Stimulated activated CD8-positive, alpha-beta memory T cell treated with anti-CD3 and anti-CD28 coated beads, Interleukin-15, amount 100 ng/mL, for 1 hour (primary cell): Measurements from ENCODE around the gene CYTIP.

ENCODE experiments used
- DNase-seq: peaks from one replicate; pipeline ENCODE4 v3.0.0-alpha.2; 2020; ENCODE audit warnings: low read depth

CYTIP gene

GRCh38 chr2:157463002-157463401, 19.1 kb upstream of the CYTIP start:
- DNase-seq = no peak

- no peak for DNase-seq
Observed at GRCh38 chr2:157460897-157461296, 17.0 kb upstream of the CYTIP start.

DNA sequence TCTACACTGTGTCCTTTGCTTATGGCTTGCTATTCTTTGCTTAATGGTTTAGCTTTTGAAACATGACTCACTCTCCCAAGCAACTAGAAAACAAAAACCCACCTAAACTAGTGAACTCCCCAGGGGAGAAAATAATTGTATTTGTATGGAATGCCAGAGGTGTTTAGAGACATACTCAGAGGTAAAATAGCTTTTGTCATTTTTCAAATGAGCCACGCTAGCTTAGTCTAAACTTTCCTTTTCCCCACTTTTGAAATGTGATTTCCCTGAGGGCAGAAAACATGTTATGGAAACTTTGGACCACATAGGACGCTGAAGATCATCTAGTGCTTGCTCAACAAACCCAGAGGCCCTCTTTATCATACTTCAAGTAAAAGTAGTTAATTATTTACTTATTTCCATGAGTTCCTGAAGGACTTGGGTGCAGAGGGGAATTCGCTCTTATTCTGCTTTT, 16.5 kb upstream of the CYTIP start:
- DNase-seq = no peak

- DNase-seq = no peak
Observed at GRCh38 chr2:157459486-157459885, 15.6 kb upstream of the CYTIP start.

GRCh38 chr2:157447741-157448140, 3.9 kb upstream of the CYTIP start:
- no peak for DNase-seq

DNA sequence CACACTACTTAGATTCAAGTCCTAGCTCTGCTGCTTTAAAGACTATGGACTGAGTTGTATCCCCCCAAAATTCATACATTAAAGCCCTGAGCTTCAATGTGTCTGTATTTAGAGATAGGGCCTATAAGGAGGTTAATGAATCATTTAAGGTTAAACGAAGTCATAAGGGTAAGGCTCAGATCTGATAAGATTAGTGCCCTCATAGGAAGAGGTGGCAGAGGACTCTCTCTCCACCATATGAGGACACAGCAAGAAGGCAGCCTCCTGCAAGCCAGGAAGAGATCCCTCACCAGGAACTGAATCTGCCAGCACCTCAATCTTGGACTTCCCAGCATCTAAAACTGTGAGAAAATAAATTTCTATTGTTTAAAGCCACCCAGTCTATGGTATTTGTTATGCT, 3.1 kb upstream of the CYTIP start:
- DNase-seq = no peak

GRCh38 chr2:157444641-157445040, 752 bp upstream of the CYTIP start:
- DNase-seq = no peak

GRCh38 chr2:157443090-157443489, 799 bp downstream of the CYTIP start:
- no peak for DNase-seq

DNA sequence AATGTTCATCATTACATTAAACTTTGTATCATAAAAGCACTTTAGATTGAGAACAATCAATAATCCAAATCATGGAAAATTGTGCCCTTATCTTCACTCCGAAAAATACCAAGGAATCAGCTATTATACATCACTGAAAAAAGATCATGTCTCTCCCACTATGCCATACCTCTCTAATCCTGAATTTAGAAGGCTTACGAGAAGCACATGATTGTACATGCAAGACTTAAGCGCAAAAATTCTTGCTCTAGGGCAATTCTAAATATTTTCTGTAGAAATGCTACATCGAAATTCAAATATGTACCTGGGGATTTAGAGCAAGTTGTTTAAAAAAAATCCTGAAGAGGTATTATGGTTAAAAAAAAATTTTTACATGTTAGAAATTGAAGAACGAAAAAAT, 1.3 kb downstream of the CYTIP start:
- no peak for DNase-seq

DNA sequence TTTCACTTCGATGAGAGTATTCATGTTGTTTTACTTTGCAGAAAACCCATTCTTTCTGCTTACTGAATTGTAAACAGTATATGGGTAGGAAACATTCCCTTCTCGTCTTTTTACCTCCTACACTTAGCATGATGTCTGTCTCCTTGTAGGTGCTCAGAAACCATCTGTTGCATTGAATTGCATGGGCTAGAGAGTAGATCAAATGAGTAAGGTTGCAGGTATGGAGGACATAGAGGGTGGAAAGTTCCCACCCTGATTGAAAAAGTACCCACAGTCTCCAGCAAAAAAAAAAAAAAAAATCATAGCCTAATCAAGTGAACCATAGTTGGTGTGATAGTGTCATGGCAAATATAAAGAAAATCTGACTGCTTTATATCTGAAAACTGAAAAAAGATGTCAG, 1.7 kb downstream of the CYTIP start:
- DNase-seq = no peak

- DNase-seq = no peak
Observed at GRCh38 chr2:157441072-157441454, 2.8 kb downstream of the CYTIP start.

DNA sequence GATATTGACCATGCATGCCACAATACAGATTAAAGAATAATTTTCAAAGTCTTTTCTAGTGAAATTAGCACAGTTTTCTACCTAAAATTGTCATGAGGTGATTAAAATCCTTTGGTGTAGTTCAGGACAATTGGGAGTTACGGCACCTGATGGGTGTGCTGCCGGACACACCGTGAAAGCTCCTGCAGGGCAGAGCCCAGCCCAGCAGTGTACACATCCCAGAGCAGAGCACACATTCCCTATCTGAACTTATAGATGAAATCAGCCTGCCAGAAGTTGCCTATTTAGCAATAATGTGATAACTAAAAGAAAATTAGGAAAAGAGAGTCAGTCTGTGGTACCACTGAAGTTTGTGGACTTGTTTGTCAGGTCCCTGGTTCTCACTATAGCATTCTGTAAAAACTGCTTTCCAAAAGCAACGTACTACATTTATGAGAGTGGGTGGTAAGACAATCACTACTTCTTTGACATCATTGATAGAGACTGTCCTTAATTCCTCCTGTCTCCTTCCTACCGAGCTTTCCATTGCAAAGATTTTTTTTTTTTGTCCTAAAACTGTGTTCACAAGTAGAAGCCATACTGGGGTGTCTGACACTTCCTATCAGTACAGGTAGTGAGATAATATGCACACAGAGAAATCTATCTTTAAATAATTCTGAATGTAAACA, 3.4 kb downstream of the CYTIP start:
- DNase-seq = no peak

DNA sequence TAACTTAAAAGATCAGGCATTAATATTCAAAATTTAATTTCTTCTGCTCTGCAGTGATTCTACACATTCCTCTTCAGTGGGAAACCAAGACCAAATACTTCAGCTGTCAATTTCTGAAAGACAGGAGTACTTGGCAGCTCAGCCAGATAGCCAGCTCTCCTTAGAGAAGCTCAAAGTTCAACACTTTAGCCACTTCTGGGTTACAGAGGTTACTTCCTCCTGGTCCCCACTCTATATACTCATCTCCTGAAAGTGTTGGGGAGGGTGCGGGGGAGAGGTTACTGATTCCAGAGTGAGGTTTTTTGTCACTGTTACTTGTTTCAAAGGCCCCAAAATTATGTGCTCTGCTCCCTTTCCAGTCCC, 4.1 kb downstream of the CYTIP start:
- no peak for DNase-seq

DNA sequence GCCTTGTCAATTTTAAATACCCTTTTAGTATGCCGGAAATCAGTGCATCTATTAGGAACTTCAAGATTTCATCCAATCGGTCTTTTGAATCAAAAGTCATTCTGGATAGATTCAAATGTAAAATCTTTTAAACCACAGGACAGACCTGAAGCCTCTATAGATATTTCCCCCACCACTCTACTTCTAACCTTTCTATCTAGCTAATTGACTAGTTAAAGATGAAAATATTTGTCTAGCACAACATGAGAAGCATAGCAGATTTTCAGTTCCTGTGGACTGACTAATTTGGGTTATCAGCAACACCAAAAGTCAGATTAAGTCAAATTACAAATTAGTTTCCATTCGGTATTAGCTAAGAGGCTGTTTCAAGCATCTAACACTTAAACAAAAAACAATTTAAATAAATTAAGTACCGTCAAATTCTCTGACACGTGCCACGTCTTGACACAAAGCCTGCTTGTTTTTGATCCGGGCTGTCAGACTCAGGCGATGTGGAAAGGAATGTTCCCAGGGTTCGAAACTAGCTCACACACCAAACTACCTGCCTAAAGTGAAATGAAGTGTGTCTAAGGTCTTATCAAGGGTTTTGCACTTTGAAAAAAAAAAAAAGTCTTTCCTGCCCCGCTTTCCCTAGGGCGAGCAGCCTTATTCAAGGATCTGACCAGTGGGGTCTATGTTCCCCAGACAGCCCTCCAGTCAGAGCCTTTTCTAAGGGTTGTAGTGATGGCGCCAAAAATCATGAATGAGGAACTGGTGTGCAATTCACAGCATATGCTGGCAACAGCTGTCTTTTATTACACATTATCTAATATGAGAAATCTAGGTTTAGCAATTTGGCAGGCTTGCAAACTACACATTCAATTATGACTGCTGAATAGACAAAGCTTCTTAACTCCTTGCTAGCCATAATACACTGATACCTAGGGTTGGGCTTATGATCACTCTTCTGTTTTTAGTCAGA, 4.7 kb downstream of the CYTIP start:
- DNase-seq = no peak

- no peak for DNase-seq
Observed at GRCh38 chr2:157433394-157433793, 10.5 kb downstream of the CYTIP start.

DNA sequence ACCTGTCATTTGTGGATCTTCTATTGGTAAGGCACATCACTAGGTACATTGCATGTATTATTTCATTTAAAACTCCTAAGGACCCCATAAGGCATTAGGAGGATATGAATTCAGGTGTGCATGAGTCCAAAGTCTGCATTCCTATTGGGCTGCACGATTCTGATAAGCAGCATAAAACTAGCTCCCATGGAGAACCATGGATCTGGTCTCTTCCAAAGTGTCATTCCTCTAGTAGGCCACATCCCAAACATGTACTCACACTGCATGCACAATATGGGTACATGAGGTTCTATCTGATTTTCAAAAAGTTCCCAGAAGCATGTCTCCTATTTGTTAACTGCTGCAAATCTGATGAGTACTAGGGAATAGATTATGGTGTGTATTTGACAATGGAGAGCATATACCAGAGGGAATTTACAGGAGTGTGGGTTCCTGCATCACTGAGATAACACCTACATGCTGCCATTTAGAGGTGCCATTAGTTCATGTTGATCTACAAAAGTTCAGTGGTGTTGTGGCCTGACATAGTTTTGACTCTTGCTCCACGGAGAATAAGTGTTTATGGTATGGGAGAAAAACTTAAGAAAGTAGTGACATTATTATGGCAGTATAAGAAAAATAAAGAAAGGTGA, 11.3 kb downstream of the CYTIP start:
- DNase-seq = no peak

GRCh38 chr2:157431176-157431575, 12.7 kb downstream of the CYTIP start:
- DNase-seq = no peak

- no peak for DNase-seq
Observed at GRCh38 chr2:157428500-157429175, 15.3 kb downstream of the CYTIP start.

DNA sequence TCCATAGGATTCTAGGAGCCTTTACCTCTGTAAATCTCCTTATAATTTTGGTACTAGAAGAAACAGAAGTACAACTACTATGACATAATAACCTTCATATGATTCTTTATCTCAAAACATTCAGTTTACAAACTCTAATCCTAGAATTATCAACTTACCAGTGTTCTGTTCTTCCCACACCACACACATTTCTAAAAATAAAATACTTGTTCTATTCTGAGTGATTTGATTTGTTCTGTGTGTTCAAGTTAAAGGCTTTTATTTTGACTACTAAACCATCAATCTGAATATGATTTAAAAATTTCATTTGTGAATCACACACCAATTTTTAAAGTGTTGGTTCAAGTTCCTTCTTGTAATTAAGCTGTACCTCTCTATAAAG, 16.0 kb downstream of the CYTIP start:
- no peak for DNase-seq

GRCh38 chr2:157427003-157427921, 16.6 kb downstream of the CYTIP start:
- DNase-seq = no peak

- no peak for DNase-seq
Observed at GRCh38 chr2:157426477-157426994, 17.4 kb downstream of the CYTIP start.
